Neutrophil (primary cell): Measurements from ENCODE around the gene KRTAP5-5.
"Not testable (repeated sequence)": the region's sequence is repeated elsewhere in the genome, so short reads cannot be mapped to it uniquely, and the experiment has no call there.

ENCODE experiments used
- H3K27ac ChIP-seq: fragments of 200-600 bp; sonication (generic); 2 replicates; pipeline ENCODE4 v1.5.1; 2016; ENCODE audit warnings: mild to moderate bottlenecking, moderate library complexity
- H3K27me3 ChIP-seq: fragments of 200-600 bp; sonication (generic); 2 replicates; pipeline ENCODE4 v1.6.0; 2016; ENCODE audit warnings: mild to moderate bottlenecking
- H3K36me3 ChIP-seq: fragments of 200-600 bp; sonication (generic); 2 replicates; pipeline ENCODE4 v1.5.1; 2017
- H3K4me1 ChIP-seq, 2 experiments: fragments of 200-600 bp in 1 of 2; sonication (generic) in 1 of 2; 1 replicate in 1 of 2; 2 replicates in 1 of 2; pipeline versions ENCODE4 v1.5.1 to v1.6.1; 2013 to 2016; ENCODE audit warnings: low read depth in 1 of 2, low read length in 1 of 2, mild to moderate bottlenecking in 1 of 2, moderate library complexity in 1 of 2; ENCODE audit not compliant: control insufficient read depth in 1 of 2, insufficient read depth in 1 of 2
- H3K4me3 ChIP-seq, 2 experiments: fragments of 200-600 bp in 1 of 2; sonication (generic) in 1 of 2; 1 replicate in 1 of 2; 2 replicates in 1 of 2; pipeline ENCODE4 v1.5.1; 2013 to 2016; ENCODE audit warnings: low read depth in 1 of 2, low read length in 1 of 2, mild to moderate bottlenecking in 1 of 2, moderate library complexity in 1 of 2
- H3K9me3 ChIP-seq: fragments of 200-600 bp; sonication (generic); 2 replicates; pipeline ENCODE4 v1.5.1; 2016
- TF ChIP-seq, protein P1 (sequence below): fragments of 200-600 bp; sonication (generic); IDR thresholded peaks from 2 replicates; pipeline ENCODE4 v1.5.1; 2016; ENCODE audit warnings: antibody characterized with exemption

KRTAP5-5 gene

DNA sequence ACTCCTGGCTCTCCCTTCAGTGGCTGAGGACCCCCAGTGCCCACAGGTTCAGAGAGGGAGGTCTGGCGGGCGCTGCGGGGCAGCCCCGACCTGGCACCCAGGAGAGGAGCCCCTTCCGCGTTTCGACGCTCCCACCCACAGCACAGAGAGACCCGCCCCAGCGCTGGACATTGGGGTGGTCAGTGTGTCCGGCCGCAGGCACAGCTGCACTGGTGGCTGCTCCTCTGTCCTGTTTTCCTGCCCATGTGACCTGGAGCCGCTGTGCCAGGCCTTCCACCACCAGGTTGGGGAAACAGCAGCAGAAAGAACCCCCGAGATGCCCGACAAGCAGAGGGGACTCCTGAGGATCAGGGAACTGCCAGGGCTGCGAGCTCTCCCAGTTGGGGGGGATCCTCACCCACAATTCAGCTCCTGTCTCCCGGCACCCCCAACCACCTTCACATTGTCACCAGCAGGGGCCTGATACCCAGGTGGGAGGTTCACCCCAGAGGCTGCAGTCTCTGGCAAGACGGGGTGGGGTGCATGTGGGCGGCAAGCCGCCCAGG, 13.6 kb downstream of the KRTAP5-5 start:
- TF ChIP-seq, protein P1, sequence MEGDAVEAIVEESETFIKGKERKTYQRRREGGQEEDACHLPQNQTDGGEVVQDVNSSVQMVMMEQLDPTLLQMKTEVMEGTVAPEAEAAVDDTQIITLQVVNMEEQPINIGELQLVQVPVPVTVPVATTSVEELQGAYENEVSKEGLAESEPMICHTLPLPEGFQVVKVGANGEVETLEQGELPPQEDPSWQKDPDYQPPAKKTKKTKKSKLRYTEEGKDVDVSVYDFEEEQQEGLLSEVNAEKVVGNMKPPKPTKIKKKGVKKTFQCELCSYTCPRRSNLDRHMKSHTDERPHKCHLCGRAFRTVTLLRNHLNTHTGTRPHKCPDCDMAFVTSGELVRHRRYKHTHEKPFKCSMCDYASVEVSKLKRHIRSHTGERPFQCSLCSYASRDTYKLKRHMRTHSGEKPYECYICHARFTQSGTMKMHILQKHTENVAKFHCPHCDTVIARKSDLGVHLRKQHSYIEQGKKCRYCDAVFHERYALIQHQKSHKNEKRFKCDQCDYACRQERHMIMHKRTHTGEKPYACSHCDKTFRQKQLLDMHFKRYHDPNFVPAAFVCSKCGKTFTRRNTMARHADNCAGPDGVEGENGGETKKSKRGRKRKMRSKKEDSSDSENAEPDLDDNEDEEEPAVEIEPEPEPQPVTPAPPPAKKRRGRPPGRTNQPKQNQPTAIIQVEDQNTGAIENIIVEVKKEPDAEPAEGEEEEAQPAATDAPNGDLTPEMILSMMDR = no peak
- no peak overlapping the region for H3K4me3 ChIP-seq
- H3K4me1 ChIP-seq = no peaks in the 10 kb centered on the region
- no peaks in the 10 kb centered on the region for H3K9me3 ChIP-seq
- no peaks in the 10 kb centered on the region for H3K36me3 ChIP-seq
- no peak overlapping the region for H3K27ac ChIP-seq
- peaks cover 41% of the 10 kb centered on the region for H3K27me3 ChIP-seq

DNA sequence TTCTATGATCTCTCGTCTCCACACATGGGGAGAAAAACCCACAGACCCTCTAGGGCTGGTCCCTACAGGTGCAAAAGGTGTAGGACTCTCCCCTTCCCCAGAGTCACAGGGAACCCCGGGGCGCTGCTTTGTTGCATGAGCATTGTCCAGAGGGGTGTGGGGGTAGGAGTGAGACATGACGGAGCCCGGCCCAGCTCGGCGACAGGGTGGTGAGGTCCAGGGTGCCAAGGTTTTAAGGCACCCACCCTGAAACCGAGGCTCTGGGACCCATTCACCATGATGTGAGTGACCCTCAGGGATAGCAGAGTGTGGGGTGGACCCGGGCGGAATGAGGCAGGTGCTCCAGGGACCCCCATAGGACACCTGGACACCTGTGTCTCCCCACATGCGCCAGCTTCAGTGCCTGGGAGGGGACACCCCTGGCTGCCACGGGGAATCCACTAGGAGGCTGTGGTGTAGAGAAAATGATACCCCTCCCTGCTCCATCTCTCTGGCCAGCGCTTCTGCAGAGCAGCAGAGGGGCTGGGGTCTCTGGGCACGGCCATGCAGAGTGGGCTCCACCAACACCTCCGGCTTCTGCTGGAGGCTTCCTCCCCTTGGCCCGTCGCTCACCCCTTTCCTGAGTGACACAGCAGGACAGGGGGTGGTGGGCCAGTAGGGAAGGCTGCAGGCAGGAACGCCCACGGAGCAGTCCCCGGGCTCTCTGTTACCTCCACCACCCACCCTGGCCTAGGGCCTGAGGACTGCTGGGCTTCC, 15.2 kb downstream of the KRTAP5-5 start:
- H3K4me3 ChIP-seq = no peak overlapping the region
- no peak overlapping the region for H3K27ac ChIP-seq
- peaks cover 27% of the 10 kb centered on the region for H3K27me3 ChIP-seq
- H3K9me3 ChIP-seq = no peaks in the 10 kb centered on the region
- TF ChIP-seq, protein P1 = no peak
- no peaks in the 10 kb centered on the region for H3K36me3 ChIP-seq
- H3K4me1 ChIP-seq = no peaks in the 10 kb centered on the region

DNA sequence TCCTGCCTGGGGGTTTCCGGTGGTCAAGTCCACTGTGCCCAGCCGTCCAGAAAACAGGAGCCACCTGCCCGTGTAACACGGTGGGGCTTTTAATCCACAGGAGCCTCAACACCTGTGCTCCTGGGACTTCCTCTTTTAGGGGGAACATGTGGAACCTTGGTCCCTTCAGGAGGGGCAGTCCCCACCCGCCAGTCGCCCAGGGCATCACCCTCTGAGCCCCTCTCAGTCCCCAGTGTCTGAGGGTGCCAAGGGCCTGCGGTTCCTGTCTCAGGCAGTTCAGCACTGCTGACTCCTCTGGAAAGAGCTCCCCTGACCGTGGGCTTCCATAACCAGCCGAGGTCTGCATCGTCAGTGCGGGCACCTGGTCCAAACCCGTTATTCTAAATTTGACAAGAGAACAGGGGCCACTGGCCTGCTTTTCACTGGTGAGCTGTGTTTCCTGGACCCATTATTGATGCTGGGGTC, 15.8 kb downstream of the KRTAP5-5 start:
- H3K4me3 ChIP-seq = no peak overlapping the region
- no peak overlapping the region for H3K27ac ChIP-seq
- no peaks in the 10 kb centered on the region for H3K36me3 ChIP-seq
- TF ChIP-seq, protein P1 = no peak
- H3K9me3 ChIP-seq = no peaks in the 10 kb centered on the region
- peaks cover 21% of the 10 kb centered on the region for H3K27me3 ChIP-seq
- H3K4me1 ChIP-seq = no peaks in the 10 kb centered on the region

DNA sequence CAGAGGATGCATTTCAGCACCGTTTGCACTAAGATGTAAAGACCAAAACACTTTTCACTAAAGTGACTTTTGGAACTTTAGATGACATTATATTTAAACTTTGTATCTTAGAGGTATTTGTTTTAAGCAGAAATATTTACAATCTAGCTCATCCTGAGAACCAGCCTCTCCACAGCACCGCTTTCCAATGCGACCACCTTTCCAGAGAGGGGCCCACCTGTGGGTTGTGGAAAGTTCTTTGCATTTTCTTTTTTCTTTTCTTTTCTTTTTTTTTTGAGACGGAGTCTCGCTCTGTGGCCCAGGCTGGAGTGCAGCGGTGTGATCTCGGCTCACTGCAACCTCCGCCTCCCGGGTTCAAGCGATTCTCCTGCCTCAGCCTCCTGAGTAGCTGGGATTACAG, 17.0 kb downstream of the KRTAP5-5 start:
- not testable (repeated sequence) for H3K27ac ChIP-seq, H3K36me3 ChIP-seq, H3K9me3 ChIP-seq, H3K4me1 ChIP-seq, H3K4me3 ChIP-seq
- peaks cover 19% of the 10 kb centered on the region for H3K27me3 ChIP-seq

DNA sequence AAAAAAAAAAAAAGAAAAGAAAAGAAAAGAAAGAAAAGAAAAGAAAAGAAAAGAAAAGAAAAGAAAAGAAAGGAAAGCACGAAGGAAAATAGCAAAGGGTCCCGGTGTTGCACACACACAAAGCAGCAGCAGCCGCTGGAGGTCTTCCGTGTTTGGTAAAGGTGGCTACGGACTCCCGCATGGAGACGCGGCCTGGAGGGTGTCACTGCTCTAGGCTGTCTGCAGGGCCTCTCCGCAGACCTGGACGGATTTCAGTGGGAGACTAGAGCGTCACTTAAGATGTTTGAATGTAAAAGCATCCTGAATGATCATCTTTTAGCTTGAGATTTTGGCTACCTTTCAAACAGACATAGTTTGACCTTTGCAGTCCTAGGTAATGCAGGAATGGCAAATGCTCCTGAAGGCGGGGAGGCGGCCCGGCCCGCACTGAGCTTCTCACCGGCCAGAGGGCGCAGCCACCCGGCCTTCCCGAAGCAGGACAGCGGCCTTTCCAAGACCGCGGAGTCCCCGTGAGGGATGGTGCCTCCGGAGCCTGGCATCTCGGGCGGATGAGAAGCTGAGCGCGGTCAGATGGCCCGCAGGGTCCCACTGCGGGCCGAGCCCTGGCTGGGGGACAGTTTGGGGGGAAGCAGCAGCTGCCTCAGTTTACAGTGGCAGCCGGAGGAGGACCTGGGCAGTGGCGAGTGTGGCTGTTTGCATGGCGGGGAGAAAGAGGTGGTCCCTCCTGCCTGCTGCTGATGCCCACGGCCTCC, 18.5 kb downstream of the KRTAP5-5 start:
- no peaks in the 10 kb centered on the region for H3K36me3 ChIP-seq
- peaks cover 26% of the 10 kb centered on the region for H3K27me3 ChIP-seq
- no peak overlapping the region for H3K27ac ChIP-seq
- no peak overlapping the region for H3K4me3 ChIP-seq
- no peaks in the 10 kb centered on the region for H3K9me3 ChIP-seq
- H3K4me1 ChIP-seq = no peaks in the 10 kb centered on the region
- TF ChIP-seq, protein P1 = no peak
